ENCODE results near the gene DOK5.

DOK5 gene

DNA sequence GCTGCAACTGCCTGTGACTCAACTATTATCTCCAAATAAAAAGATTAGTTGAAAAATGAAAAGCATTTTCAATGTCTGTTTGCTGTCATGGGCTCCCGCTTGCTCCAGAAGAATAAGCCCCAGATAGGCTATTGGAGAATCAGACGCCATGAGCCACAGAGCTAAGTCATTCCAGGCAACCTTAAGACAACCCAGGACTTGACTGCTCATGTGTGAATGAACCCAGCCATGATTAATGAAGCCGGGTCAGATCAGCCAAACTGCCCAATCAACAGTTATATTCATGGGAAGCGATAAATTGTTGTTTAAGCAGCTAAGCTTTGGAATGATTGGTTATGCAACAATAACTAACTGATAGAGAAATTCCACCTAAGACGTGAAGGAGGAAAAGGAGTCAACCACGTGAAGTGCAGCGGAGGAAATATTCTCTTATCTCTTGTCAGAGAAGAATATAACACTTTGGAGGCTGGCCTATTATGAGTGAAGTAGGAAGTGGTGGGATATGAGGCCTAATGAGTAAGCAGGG, 64.2 kb downstream of the DOK5 start:
- DNase-seq (ENCODE audit: low read depth), result no peak
- no peak overlapping the region for H3K4me3 ChIP-seq (ENCODE audit: low read depth, low read length)
- TF ChIP-seq, protein P1, sequence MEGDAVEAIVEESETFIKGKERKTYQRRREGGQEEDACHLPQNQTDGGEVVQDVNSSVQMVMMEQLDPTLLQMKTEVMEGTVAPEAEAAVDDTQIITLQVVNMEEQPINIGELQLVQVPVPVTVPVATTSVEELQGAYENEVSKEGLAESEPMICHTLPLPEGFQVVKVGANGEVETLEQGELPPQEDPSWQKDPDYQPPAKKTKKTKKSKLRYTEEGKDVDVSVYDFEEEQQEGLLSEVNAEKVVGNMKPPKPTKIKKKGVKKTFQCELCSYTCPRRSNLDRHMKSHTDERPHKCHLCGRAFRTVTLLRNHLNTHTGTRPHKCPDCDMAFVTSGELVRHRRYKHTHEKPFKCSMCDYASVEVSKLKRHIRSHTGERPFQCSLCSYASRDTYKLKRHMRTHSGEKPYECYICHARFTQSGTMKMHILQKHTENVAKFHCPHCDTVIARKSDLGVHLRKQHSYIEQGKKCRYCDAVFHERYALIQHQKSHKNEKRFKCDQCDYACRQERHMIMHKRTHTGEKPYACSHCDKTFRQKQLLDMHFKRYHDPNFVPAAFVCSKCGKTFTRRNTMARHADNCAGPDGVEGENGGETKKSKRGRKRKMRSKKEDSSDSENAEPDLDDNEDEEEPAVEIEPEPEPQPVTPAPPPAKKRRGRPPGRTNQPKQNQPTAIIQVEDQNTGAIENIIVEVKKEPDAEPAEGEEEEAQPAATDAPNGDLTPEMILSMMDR (conservative IDR thresholded peaks at IDR 0.05; ENCODE audit: low read depth, low read length), result no peak

DNA sequence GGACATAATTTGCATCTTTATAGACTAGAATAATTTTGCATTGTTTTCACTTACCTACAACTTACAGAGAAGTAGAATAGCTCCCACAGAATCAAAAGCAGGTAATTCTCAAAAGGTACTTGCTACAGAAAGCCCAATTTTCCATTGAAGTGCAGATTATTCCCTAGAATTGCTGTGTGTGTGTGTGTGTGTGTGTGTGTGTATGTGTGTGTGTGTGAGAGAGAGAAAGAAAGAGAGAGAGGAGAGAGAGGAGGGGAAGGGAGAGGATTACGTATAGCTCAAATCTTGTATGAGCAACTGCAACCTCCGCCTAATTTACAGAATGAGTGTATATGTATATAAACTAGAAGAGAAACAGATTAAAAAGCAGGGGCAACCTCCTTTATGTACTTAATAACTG, 68.0 kb downstream of the DOK5 start:
- TF ChIP-seq, protein P1 (conservative IDR thresholded peaks at IDR 0.05; ENCODE audit: low read depth, low read length), result no peak
- DNase-seq (ENCODE audit: low read depth), result no peak
- H3K4me3 ChIP-seq (ENCODE audit: low read depth, low read length), result no peak overlapping the region

DNA sequence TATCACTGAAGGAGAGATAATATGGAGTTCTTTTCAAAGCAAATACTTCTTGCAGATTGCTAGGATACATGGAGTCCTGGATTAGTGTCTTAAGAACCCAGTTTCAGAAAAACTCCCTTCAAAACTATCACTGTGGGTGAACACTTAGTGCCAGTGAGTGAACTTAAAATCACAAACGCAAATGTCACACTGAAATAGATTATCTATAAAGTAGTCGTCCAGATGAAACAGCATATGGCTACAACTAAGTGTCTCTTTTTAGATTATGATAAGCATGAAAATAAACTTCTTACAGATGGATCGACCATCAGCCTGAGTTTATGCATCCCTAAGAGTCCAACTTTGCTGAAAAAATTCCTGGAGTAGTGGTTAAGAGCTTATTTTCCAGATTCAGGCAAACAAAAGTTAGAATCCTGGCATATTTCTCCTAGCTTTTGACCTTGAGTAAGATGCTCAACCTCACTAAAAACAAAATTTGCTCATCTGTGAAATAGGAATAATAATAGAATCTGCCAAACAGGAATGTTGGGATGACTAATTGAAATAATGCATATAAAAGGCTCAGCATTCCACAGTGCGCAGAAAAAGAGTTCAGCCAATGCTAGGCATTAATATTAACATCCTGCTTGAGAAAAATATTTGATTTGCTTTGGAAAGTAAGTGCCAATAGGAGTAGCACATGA, 70.4 kb downstream of the DOK5 start:
- no peak overlapping the region for H3K4me3 ChIP-seq (ENCODE audit: low read depth, low read length)
- TF ChIP-seq, protein P1 (conservative IDR thresholded peaks at IDR 0.05; ENCODE audit: low read depth, low read length), result no peak
- DNase-seq (ENCODE audit: low read depth), result peak; percentile 5

DNA sequence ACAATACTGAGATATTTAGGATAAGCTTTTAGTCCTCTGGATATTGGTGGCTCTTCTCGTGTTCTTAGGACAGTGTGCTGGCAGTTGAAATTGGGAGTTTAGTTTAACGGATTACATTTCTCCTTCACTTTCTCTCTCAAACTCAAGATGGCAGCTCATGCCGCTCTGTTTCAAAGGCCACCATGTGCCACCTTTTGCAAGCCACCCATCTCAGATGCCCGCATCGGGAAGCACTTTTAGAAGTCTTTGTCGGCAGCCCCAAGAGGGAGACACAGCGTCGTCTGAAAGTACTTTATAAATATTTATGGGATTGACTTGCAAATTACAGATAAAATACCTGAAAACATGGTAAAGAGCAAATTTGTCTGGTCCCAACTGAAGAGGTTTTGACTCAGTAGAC, 73.5 kb downstream of the DOK5 start:
- TF ChIP-seq, protein P1 (conservative IDR thresholded peaks at IDR 0.05; ENCODE audit: low read depth, low read length), result no peak
- H3K4me3 ChIP-seq (ENCODE audit: low read depth, low read length), result no peak overlapping the region
- DNase-seq (ENCODE audit: low read depth), result no peak

DNA sequence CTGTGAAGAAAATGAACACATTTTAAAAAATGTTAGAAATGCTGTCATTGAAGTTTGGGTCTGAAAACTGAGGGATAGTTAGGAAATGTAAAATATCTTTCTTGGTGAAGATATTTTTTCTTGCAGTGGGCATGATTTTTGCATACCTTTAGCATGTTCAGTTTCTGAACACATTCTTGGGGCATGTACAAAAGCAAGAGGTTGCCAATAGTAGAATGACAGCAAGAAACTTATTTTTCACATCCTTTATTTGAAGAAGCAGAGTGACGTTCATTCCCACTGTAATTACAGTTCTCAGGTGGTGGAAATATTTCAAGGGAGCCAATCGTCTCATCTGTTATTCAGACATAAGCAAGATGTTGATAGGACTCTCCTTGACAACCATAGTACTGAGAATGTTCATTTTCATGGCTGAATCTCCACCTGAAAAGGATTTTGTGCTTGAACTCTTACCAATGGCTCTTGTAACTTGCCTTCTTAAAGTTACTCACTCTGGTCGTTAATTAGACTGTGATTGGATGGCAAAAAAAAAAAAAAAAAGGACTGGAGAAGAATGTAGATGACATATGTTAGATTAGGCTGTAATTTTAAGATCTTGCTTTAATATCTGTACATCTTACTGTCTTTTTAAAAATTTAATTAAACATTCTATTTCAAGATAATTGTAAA, 74.4 kb downstream of the DOK5 start:
- TF ChIP-seq, protein P1 (conservative IDR thresholded peaks at IDR 0.05; ENCODE audit: low read depth, low read length), result no peak
- DNase-seq (ENCODE audit: low read depth), result peak; percentile 12

DNA sequence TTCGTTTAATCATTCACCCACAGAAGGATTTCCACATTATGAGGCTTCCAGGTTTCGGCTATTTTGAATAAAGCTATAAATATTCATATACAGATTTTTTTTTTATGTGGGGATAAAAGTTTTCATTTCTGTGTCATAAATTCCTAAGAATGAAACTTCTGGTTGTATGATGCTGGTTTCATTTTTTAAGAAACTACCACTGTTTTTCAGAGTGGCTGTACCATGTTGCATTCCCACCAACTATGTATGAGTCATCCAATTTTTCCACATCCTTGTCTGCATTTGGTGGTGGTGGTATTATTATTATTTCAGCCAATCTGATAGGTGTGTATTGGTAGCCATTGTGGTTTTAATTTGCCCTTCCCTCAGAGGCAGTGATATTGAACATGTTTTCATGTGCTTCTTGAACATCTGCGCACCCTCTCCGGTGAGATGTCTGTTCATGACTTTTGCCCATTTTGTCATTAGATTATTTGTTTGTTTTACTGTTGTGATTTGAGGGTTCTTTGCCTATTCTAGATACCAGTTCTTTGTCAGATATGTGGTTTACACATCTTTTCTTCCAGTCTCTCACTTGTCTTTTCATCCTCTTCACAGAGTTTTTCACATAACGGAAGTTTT, 75.5 kb downstream of the DOK5 start:
- no peak overlapping the region for H3K4me3 ChIP-seq (ENCODE audit: low read depth, low read length)
- TF ChIP-seq, protein P1 (conservative IDR thresholded peaks at IDR 0.05; ENCODE audit: low read depth, low read length), result no peak
- peak; percentile 10 for DNase-seq (ENCODE audit: low read depth)

More for the DNA sequence above, 74.4 kb downstream of the DOK5 start:
- no peak overlapping the region for H3K4me3 ChIP-seq (ENCODE audit: low read depth, low read length)
